ENCODE measurements around the gene STAMBPL1. TPM values are rescaled to one million over a fixed set of nuclear protein-coding genes. Genes with fewer than 3 reads are reported as not detected.

Gene STAMBPL1
- total RNA-seq, 1 donor from 2014 or later: 4.1 TPM

DNA sequence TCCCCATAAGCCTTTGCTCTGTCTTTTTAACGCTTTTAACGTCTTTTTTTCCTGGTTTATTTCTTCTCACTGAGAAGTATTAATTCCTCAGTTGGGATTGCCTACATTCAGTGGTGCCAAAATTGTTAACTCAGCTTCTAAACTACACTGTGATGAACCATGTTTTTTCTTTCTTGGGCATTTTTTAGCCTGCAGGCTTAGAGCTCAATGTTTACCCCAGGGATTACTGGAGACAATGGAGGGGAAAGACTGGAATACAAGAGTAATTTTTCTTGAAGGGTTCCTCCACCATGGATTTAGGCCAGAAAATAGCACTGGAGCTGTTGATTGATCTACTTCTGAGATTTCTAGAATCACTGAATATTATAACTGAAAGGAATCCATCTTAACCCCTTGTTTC lies 19.8 kb downstream of the STAMBPL1 start:
- Mint-ChIP-seq H3K4me3 (no peak overlapping the region), H3K36me3 (ENCODE audit: low read depth) (no peaks in the 10 kb centered on the region), H3K9me3 (no peaks in the 10 kb centered on the region), H3K27me3 (ENCODE audit: low read depth) (no peaks in the 10 kb centered on the region), H3K4me1 (peaks cover 4% of the 10 kb centered on the region), H3K27ac (ENCODE audit: unreplicated experiment) (no peak overlapping the region)
- DNase-seq (ENCODE audit: low read depth, low spot score): no peak
- TF ChIP-seq, protein P1, sequence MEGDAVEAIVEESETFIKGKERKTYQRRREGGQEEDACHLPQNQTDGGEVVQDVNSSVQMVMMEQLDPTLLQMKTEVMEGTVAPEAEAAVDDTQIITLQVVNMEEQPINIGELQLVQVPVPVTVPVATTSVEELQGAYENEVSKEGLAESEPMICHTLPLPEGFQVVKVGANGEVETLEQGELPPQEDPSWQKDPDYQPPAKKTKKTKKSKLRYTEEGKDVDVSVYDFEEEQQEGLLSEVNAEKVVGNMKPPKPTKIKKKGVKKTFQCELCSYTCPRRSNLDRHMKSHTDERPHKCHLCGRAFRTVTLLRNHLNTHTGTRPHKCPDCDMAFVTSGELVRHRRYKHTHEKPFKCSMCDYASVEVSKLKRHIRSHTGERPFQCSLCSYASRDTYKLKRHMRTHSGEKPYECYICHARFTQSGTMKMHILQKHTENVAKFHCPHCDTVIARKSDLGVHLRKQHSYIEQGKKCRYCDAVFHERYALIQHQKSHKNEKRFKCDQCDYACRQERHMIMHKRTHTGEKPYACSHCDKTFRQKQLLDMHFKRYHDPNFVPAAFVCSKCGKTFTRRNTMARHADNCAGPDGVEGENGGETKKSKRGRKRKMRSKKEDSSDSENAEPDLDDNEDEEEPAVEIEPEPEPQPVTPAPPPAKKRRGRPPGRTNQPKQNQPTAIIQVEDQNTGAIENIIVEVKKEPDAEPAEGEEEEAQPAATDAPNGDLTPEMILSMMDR (conservative IDR thresholded peaks at IDR 0.05): no peak

DNA sequence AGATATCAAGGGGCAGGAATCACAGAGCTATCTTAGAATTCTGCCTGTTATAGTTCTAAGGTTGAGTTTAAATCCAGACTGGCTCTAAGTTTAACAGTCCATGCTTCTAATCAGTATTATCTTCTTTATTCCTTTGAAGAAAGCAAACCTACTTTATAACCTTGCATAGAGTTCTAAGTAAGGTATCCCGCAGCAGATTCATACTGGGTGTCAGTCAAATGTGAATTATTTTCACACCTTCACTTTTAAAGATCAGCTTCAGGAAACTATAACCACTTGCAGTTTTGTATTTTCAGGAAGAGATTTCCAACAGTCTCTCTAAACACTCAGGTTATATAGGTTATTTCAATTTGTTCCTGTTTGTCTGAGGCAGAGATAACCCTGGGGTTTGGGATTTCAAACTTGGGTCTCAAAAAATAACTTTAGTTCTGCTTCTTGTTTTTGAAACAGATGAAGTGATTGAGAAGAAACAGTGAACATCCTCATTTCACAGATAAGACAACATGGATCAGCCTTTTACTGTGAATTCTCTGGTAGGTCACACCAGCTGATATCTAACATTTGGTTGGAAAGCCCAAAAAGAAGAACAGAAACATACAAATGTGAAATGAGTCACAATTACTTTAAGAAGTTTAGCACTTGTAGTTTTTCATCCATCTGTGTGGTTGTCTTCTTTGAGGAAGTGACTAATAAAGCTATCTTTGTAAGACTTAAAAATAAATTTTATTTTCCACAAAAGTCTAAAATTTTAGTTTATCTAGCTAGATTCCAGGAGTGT lies 21.4 kb downstream of the STAMBPL1 start:
- TF ChIP-seq, protein P1 (conservative IDR thresholded peaks at IDR 0.05): no peak
- Mint-ChIP-seq H3K27ac (ENCODE audit: unreplicated experiment) (no peak overlapping the region), H3K27me3 (ENCODE audit: low read depth) (no peaks in the 10 kb centered on the region), H3K4me3 (no peak overlapping the region), H3K9me3 (no peaks in the 10 kb centered on the region), H3K4me1 (peaks cover 4% of the 10 kb centered on the region), H3K36me3 (ENCODE audit: low read depth) (no peaks in the 10 kb centered on the region)
- no peak for DNase-seq (ENCODE audit: low read depth, low spot score)

DNA sequence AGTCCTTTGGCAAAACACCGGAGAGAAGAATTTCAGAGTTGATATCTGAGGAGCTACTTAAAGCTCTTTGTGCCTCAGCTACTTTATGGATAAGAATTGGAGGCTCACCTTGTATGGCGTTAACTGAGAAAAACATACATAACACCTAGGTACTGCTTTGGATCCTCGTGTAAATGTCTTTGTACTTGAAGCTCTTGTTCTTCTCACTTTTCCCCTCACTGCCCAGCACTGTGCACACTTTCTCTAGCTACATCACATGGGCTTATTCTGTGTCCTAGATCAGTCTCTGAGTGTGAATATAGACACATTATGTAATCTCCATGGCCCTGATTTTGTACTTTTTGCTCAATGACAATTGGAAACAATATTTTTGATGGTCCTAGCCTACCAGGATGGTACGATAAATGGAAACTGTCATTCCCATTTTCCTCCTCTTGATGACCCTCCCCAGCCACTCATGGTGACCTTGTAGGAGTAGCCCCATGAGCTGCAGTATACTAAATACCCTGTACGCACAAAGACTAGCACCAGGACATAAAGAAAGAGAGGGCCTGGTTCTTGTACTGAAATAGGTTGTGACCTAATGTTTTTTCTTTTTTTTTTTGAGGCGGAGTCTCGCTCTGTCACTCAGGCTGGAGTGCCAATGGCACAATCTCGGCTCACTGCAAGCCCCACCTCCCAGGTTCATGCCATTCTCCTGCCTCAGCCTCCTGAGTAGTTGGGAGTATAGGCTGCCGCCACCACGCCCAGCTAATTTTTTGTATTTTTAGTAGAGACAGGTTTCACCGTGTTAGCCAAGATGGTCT lies 22.1 kb downstream of the STAMBPL1 start:
- no peak overlapping the region for H3K4me3 Mint-ChIP-seq
- no peak for DNase-seq (ENCODE audit: low read depth, low spot score)
- TF ChIP-seq, protein P1 (conservative IDR thresholded peaks at IDR 0.05): no peak
- H3K27me3 Mint-ChIP-seq (ENCODE audit: low read depth): no peaks in the 10 kb centered on the region
- H3K9me3 Mint-ChIP-seq: no peaks in the 10 kb centered on the region
- no peaks in the 10 kb centered on the region for H3K4me1 Mint-ChIP-seq
- no peak overlapping the region for H3K27ac Mint-ChIP-seq (ENCODE audit: unreplicated experiment)
- no peaks in the 10 kb centered on the region for H3K36me3 Mint-ChIP-seq (ENCODE audit: low read depth)

DNA sequence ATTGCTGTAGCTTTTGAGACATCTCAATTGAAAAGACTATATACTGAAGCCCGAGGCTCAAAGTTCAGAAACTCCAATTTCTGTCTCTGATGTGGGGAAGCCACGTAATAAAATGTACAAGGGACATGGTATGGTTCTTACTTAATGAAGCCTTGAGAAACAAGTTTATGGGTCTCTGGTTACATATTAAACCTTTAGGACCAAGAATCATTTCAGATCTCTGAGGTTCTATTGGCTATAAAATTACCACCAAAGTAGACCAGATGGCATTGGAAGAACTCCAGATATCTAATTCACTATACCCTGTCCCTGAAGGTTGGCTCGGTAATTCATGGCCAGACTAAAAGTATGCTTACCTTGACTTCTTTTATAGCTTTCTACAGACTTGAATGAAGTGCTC lies 23.7 kb downstream of the STAMBPL1 start:
- H3K27ac Mint-ChIP-seq (ENCODE audit: unreplicated experiment): no peak overlapping the region
- DNase-seq (ENCODE audit: low read depth, low spot score): no peak
- TF ChIP-seq, protein P1 (conservative IDR thresholded peaks at IDR 0.05): no peak
- H3K9me3 Mint-ChIP-seq: no peaks in the 10 kb centered on the region
- no peaks in the 10 kb centered on the region for H3K27me3 Mint-ChIP-seq (ENCODE audit: low read depth)
- no peaks in the 10 kb centered on the region for H3K4me1 Mint-ChIP-seq
- H3K4me3 Mint-ChIP-seq: no peak overlapping the region
- no peaks in the 10 kb centered on the region for H3K36me3 Mint-ChIP-seq (ENCODE audit: low read depth)

DNA sequence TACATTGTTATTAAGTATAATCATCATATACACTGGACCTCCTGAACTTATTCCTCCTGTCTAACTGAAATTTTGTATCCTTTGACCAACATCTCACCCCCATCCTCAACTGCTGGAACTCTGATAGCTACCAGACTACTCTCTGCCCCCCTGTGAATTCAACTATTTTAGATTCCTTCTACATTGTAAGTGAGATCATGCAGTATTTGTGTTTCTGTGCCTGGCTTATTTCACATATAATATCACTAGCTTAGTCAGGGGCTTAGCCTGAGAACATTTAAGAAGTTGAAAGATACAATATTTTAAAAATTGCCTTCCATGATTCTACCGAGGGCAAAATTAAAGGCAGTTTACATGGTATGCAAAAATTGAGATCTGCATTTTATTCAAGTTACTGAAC lies 26.9 kb downstream of the STAMBPL1 start:
- no peaks in the 10 kb centered on the region for H3K4me1 Mint-ChIP-seq
- no peaks in the 10 kb centered on the region for H3K9me3 Mint-ChIP-seq
- H3K27ac Mint-ChIP-seq (ENCODE audit: unreplicated experiment): no peak overlapping the region
- no peaks in the 10 kb centered on the region for H3K27me3 Mint-ChIP-seq (ENCODE audit: low read depth)
- no peaks in the 10 kb centered on the region for H3K36me3 Mint-ChIP-seq (ENCODE audit: low read depth)
- no peak overlapping the region for H3K4me3 Mint-ChIP-seq
- no peak for DNase-seq (ENCODE audit: low read depth, low spot score)
- TF ChIP-seq, protein P1 (conservative IDR thresholded peaks at IDR 0.05): no peak
